ENCODE results near the gene DNASE1L1. TPM values are rescaled to one million over a fixed set of nuclear protein-coding genes. Genes with fewer than 3 reads are reported as not detected.

Gene DNASE1L1
- total RNA-seq, 1 donor: 74.6 TPM

DNA sequence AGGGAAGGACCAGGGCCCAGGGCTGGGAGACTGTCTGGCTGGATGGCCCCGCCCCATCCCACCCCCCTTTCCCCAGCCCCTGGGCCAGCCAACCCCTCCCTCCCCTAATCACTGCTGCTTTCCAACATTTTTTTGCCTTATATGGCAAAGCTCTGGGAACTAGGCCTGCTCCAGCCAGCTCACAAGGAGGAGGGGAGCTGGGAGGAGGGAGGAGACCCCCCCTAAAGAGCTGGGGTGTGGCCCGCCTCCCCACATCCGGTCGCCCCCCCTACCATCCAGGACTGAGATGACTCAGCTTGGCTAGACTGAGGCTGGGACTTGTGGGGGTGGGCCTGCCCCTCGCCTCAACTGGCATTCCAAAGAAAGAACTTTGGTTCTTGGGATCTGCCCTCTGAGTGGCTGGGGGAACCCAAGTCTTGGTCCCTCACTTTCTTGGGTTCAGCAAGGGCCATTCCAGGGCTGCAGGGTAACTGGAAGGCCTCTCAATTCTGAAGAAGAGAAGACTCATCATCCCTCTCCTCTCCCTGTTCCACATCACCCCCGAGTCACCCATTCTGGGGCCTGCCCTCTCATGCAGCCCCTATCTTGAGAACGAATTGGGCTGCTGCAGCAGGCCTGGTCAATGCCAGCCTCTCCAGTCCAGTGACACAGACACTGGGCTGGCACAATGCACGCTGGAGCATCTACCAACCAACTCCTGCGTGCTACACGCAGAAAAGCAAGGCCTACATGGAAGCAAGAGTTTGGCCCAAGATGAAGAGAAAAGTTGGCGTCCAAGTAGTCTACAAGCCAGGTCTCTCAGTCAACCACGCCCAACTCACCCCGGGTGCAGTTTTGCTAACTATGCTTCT, 39.4 kb downstream of the DNASE1L1 start:
- Histone ChIP-seq H3K4me1 (ENCODE audit: insufficient read depth, low read length) (peaks cover 16% of the 10 kb centered on the region), H3K79me2 (ENCODE audit: insufficient read depth, low read length) (peaks cover 78% of the 10 kb centered on the region), H3K4me2 (ENCODE audit: insufficient read depth, low read length) (peak overlapping the region; percentile 86), H3K9me3 (ENCODE audit: low read depth, low read length) (no peaks in the 10 kb centered on the region), H4K20me1 (ENCODE audit: insufficient read depth, low read length) (peaks cover 29% of the 10 kb centered on the region), H3K36me3 (ENCODE audit: insufficient read depth, low read length) (peaks cover 25% of the 10 kb centered on the region), H3K27ac (ENCODE audit: low read depth, low read length) (peak overlapping the region; percentile 88), H3K4me3 (ENCODE audit: insufficient read depth, low read length) (peak overlapping the region; percentile 80), H2AFZ (ENCODE audit: low read length) (no peak overlapping the region), H3K27me3 (ENCODE audit: insufficient read depth, low read length) (no peaks in the 10 kb centered on the region)
- peak; percentile 97 for DNase-seq (ENCODE audit: insufficient read length, low spot score, missing footprints)
- TF ChIP-seq, protein P1, sequence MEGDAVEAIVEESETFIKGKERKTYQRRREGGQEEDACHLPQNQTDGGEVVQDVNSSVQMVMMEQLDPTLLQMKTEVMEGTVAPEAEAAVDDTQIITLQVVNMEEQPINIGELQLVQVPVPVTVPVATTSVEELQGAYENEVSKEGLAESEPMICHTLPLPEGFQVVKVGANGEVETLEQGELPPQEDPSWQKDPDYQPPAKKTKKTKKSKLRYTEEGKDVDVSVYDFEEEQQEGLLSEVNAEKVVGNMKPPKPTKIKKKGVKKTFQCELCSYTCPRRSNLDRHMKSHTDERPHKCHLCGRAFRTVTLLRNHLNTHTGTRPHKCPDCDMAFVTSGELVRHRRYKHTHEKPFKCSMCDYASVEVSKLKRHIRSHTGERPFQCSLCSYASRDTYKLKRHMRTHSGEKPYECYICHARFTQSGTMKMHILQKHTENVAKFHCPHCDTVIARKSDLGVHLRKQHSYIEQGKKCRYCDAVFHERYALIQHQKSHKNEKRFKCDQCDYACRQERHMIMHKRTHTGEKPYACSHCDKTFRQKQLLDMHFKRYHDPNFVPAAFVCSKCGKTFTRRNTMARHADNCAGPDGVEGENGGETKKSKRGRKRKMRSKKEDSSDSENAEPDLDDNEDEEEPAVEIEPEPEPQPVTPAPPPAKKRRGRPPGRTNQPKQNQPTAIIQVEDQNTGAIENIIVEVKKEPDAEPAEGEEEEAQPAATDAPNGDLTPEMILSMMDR (IDR thresholded peaks at IDR 0.05; ENCODE audit: extremely low read depth, low read depth, low read length): no peak

DNA sequence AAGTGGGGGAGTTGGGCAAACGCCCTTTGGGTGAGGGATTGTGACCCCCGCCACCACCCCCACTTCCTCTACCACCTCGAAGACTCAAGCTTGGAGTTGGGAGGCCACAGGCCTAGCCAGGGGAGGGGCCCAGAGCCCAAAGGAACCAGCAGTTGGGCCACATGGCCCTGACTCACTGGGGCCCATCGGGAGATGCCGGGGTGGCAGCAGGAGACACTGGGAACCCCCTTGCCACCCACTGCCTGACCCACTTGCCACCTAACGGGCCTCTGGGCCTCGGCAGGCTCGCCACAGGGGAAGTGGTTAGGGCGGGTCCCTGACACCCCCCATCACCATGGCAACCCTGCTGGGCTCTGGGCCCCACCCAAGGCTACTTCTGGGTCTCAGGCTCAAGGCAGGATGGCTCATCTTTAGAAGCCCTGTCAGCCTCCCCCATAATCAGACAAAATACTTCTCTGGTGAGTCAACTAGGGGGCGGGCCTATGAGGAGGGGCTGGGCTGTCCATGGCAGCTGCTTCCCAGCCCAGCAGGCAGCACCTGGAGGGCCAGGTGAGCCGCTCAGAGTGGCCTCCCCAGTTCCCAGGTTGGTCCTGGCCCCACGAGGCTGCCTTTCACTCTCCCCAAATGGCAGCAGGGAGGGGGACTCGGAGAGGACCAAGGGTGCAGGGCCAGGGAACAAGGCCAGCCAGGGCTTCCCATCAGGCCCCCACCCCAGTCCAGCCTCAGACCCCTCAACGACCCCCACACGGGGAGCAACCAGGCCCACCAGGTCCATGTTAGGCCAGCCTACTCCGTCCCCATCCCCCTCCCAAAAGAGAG, 40.2 kb downstream of the DNASE1L1 start:
- TF ChIP-seq, protein P1 (IDR thresholded peaks at IDR 0.05; ENCODE audit: extremely low read depth, low read depth, low read length): no peak
- Histone ChIP-seq H3K27me3 (ENCODE audit: insufficient read depth, low read length) (no peaks in the 10 kb centered on the region), H4K20me1 (ENCODE audit: insufficient read depth, low read length) (peaks cover 37% of the 10 kb centered on the region), H3K79me2 (ENCODE audit: insufficient read depth, low read length) (peaks cover 84% of the 10 kb centered on the region), H2AFZ (ENCODE audit: low read length) (no peak overlapping the region), H3K36me3 (ENCODE audit: insufficient read depth, low read length) (peaks cover 33% of the 10 kb centered on the region), H3K27ac (ENCODE audit: low read depth, low read length) (peak overlapping the region; percentile 88), H3K4me2 (ENCODE audit: insufficient read depth, low read length) (peak overlapping the region; percentile 83), H3K4me3 (ENCODE audit: insufficient read depth, low read length) (peak overlapping the region; percentile 80), H3K4me1 (ENCODE audit: insufficient read depth, low read length) (peaks cover 16% of the 10 kb centered on the region), H3K9me3 (ENCODE audit: low read depth, low read length) (no peaks in the 10 kb centered on the region)
- peak; percentile 98 for DNase-seq (ENCODE audit: insufficient read length, low spot score, missing footprints)

DNA sequence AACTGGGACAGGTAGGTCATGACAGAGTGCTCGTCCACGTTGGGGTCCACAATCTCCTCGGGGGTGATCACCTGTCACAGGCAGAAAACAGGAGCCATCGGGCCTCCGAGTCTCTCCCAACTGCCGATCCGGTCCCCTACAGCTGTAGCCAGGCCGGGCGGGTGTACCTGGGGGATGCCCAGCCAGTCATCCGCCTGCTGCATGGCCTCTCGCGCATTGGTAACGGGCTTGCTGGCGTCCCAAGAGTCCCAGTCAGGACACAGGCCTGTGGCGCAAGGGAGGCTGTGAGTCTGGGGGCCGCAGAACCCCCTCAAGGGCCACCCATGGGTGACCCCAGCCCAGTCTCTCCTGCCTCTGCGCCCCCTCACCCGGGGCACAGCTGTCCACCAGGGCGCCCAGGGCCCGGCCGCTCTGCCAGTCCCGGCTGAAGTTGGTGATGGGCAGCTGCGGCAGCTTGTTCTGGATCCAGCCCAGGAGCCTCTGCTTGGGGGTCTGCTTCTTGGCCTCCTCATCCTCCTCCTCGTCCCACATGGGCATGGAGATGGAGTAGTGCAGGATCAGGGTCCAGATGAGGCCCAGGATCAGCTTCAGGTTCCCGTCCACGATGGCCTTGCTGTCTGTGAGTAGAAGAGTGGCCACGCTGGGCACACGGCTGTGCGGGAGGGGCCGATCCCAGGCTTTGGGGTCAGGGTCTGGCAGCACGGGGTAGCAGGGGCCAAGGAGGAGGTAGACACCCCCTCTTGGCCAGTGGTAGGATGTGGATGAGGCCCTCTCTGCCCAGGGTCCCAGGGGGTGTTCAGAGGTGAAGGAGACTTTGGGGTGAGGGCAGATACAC, 41.4 kb downstream of the DNASE1L1 start:
- peaks cover 81% of the 10 kb centered on the region for H3K79me2 ChIP-seq (ENCODE audit: insufficient read depth, low read length)
- TF ChIP-seq, protein P1 (IDR thresholded peaks at IDR 0.05; ENCODE audit: extremely low read depth, low read depth, low read length): no peak
- no peak for DNase-seq (ENCODE audit: insufficient read length, low spot score, missing footprints)
- H3K9me3 ChIP-seq (ENCODE audit: low read depth, low read length): no peaks in the 10 kb centered on the region
- peak overlapping the region; percentile 83 for H3K4me2 ChIP-seq (ENCODE audit: insufficient read depth, low read length)
- peak overlapping the region; percentile 88 for H3K27ac ChIP-seq (ENCODE audit: low read depth, low read length)
- H3K36me3 ChIP-seq (ENCODE audit: insufficient read depth, low read length): peaks cover 44% of the 10 kb centered on the region
- no peaks in the 10 kb centered on the region for H3K27me3 ChIP-seq (ENCODE audit: insufficient read depth, low read length)
- peaks cover 40% of the 10 kb centered on the region for H4K20me1 ChIP-seq (ENCODE audit: insufficient read depth, low read length)
- peaks cover 11% of the 10 kb centered on the region for H3K4me1 ChIP-seq (ENCODE audit: insufficient read depth, low read length)
- H2AFZ ChIP-seq (ENCODE audit: low read length): no peak overlapping the region
- H3K4me3 ChIP-seq (ENCODE audit: insufficient read depth, low read length): peak overlapping the region; percentile 80

Data from osteoblast (primary cell).